ENCODE results near the gene MBD3.
"Not testable (repeated sequence)": the region's sequence is repeated elsewhere in the genome, so short reads cannot be mapped to it uniquely, and the experiment has no call there.

The MBD3 gene

DNA sequence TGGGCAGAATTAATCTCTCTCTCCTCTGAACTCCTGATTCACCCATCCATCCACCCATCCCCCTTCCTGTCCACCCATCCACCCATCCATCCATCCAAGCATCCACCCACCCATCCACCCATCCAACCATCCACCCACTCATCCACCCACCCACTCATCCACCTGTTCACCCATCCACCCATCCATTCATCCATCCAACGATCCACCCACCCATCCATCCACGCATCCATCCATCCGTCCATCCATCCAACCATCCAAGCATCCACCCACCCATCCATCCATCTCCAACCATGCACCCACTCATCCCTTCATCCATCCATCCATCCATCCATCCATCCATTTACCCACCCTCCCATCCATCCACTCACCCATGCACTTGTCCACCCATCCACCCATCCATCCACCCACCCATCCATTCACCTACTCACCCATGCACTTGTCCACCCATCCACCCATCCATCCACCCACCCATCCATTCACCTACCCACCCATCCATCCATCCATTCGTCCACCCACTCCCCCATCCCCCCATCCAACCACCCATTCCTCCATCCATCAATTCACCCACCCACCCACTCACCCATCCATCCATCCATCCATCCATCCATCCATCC lies 43.2 kb downstream of the MBD3 start:
- in situ Hi-C loops (cut with HindIII; ENCODE audit: low sequenced_read_pairs), result no loop called here

DNA sequence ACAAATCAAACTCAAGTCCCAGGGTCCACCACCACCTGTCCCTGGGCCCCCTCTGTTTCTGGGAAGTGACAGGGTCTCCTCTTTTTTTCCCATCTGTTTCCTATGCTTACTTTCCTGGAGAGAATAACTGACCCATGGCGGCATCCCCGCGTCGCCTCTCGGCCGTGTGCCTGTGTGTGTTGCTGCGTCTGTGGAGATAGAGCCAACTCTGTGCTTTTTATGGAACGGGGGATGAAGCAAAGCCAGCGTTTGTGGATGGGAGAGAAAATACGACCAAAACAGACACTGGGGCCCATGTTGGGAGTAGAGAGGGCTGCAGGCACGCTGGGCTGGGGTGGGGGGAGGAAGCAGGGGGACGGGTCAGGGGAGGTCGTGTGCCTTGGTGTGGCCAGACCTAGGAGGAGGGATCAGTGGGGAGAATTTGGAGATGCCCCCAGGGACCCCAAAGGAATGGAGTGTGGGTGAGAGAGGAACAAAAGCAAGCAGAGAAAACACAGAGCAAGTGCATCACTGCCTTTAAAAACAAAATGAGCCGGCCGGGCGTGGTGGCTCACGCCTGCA lies 52.2 kb downstream of the MBD3 start:
- in situ Hi-C loops (cut with HindIII; ENCODE audit: low sequenced_read_pairs), result no loop called here

DNA sequence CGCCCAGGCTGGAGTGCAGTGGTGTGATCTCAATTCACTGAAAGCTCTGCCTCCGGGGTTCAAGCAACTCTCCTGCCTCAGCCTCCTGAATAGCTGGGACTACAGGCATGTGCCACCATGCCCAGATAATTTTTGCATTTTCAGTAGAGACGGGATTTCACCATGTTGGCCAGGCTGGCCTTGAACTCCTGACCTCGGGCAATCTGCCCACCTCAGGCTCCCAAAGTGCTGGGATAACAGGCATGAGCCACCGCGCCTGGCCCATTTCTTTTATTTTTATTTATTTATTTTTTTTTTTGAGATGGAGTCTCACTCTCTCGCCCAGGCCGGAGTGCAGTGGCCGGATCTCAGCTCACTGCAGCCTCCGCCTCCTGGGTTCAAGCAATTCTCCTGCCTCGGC lies 52.9 kb downstream of the MBD3 start:
- in situ Hi-C loops (cut with HindIII; ENCODE audit: low sequenced_read_pairs), result not testable (repeated sequence)

DNA sequence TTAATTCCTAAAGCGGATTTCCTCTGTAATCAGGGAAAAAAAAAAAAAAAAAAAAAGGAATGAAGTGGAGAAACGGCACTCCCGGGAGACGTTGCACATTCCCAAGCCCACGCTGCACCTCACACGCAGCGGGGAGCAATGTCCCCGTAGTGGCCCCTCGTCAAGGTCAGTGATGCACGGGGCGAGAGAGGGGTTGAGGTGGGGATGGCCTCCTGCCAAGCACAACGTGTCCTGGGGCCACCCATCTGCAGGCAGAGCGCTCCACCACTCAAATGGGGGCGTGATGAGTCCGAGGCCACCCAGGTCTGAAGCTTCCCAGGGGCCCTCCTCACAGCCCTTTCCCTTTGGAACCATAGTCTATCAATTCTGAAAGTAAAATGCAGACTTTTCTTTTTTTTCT lies 53.7 kb downstream of the MBD3 start:
- in situ Hi-C loops (cut with HindIII; ENCODE audit: low sequenced_read_pairs), result no loop called here

DNA sequence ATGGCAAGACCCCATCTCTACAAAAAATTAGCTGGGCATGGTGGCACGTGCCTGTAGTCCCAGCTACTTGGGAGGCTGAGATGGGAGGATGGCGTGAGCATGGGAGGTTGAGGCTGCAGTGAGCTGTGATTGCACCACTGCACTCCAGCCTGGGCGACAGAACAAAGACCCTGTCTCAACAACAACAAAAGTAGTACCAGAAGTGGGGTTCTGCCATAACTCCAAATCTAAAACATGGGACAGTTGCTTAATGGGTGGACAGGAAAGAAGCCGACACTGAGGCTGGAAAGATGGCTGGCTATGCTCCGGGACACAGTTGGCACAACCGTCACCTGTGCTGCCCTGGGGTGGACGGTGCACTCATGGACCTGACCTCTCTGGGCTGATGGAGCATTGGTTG lies 57.0 kb downstream of the MBD3 start:
- in situ Hi-C loops (cut with HindIII; ENCODE audit: low sequenced_read_pairs), result not testable (repeated sequence)

DNA sequence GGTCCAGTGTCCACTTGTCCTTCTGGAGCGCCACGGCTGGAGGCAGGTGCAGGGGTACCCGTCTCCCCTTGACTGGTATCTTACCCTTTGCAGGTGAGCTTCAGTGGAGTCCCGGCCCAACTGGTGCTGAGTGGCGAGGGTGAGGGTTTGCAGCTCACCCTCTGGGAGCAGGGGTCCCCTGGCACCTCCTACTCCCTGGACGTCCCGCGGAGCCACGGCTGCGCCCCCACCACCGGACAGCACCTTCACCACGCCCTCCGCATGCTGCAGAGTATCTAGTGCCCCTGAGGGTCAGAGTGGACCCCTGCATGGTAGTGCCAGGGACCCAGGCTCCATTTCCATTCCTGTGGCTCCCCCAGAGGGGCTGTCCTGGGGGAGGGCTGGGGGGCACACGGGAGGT lies 57.7 kb downstream of the MBD3 start:
- in situ Hi-C loops (cut with HindIII; ENCODE audit: low sequenced_read_pairs), result no loop called here

DNA sequence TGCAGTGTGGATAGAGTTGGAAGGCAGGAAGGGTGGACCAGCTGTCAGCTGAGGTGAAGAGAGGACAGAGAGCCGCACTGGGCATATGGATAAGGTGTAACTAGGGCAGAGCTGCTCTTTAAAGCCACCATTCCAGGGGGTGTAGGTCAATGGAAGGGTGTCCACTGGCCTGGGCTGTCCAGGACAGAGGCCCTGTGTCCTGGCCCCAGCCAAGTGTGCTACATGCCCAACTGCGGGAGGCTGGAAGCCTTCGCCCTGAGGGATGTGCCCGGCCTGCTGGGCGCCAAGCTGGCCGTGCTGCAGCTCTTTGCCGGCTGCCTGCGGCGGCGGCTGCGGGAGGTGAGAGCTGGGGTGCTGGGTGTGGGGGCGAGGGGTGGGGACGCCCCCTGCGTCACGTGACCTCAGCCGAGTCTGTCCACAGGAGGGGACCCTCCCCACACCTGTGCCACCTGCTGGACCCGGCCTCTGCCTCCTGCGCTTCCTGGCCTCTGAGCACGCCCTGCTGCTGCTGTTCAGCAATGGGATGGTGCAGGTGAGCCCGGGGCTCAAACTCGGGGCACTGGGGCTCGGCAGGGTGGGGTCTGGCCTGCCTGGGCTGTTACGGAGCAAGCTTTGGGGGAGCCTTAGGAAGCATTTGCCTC lies 59.0 kb downstream of the MBD3 start:
- in situ Hi-C loops (cut with HindIII; ENCODE audit: low sequenced_read_pairs), result no loop called here

DNA sequence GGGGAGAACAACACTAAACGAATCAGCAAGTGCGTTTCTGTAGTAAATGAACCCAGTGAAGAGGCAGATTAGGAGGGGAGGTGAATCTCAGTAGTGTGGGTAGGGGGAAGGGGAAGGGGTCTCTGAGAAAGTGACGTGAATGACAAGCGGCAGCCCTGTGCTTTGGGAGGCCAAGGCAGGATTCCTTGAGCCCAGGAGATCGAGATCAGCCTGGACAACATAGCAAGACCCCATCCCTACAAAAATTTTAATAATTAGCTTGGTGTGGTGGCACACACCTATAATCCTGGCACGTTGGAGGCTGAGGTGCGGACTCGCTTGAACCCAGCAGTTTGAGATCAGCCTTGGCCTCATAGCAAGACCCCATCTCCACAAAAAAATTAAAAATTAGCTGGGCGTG lies 60.7 kb downstream of the MBD3 start:
- in situ Hi-C loops (cut with HindIII; ENCODE audit: low sequenced_read_pairs), result no loop called here

DNA sequence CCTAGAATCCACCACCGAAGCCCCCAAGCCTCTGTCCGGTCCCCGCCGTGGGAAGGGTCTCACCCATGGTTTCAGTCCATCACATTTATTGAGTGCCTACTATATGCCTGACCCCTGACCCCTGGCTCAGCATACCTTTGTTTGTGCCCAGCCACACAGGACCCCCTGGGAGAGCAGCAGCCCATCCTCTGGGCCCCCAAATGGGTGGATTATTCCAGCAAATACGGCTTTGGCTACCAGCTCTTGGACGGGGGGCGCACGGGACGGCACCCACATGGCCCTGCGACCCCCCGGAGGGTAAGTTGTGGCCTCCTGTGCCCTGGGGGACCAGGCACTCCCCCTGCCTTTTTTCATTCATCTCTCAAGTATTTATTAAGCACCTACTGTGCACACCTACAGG lies 61.1 kb downstream of the MBD3 start:
- in situ Hi-C loops (cut with HindIII; ENCODE audit: low sequenced_read_pairs), result no loop called here

DNA sequence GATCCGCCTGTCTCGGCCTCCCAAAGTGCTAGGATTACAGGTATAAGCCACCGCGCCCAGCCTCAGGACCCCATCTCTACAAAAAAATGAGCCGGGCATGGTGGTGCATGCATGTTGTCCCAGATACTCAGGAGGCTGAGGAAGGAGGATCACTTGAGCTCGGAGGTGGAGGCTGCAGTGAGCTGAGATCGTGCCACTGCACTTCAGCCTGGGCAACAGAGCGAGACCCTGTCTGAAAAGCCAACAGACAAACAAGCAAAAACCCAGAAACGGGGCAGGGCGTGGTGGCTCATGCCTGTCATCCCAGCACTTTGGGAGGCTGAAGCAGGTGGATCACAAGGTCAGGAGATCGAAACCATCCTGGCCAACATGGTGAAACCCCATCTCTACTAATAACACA lies 61.8 kb downstream of the MBD3 start:
- in situ Hi-C loops (cut with HindIII; ENCODE audit: low sequenced_read_pairs), result not testable (repeated sequence)

DNA sequence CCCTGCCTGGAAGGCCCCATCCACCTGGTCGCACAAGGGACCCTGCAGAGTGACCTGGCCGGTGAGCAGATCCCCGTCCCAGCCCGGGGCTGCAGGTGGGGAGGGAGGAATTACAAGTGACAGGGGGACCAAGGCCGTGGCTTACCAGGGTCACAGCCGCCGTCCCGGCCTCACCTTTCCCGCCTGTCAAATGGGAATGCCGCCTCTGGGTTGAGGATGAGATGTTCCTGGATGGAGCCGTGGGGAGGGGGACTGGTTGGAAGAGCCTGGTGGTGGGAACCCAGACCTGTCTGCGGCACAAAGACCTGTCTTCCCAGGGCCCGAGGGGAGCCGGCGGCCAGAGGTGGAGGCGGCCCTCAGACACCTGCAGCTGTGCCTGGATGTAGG lies 63.2 kb downstream of the MBD3 start:
- in situ Hi-C loops (cut with HindIII; ENCODE audit: low sequenced_read_pairs), result no loop called here

DNA sequence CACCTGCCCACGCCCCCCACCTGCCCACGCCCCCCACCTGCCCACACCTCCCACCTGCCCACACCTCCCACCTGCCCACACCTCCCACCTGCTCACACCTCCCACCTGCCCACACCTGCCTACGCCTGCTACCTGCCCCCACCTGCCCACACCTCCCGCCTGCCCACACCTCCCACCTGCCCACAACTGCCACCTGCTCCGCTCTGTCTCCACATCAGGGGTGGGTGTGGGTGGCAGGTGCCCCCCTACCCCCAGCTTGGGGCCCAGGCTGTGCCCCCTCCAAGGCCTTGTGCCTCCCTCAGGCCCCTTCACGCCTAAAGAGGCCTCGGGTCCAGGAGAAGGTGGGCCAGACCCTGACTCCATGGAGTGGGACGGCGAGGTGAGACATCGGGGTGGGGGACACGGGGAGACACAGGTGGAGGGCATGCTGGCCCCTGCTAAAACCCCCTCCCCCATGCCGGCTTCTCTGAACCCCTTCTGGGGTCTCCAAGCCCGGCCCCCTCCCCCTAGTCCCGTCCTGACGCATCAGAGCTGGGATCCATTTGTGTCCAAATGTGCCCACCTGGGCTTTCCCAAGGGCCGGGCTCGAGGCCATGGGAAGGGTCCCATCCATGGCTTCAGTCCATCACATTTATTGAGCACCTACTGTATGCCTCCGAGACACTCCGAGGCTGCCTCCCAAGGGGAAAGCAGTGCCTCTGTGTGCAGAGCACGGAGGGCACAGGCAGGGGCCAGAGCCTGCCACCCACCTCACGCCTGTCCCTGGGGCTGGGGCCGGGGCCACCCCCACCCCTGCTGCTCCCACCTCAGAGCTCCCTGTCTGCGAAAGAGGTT lies 63.9 kb downstream of the MBD3 start:
- in situ Hi-C loops (cut with HindIII; ENCODE audit: low sequenced_read_pairs), result no loop called here

DNA sequence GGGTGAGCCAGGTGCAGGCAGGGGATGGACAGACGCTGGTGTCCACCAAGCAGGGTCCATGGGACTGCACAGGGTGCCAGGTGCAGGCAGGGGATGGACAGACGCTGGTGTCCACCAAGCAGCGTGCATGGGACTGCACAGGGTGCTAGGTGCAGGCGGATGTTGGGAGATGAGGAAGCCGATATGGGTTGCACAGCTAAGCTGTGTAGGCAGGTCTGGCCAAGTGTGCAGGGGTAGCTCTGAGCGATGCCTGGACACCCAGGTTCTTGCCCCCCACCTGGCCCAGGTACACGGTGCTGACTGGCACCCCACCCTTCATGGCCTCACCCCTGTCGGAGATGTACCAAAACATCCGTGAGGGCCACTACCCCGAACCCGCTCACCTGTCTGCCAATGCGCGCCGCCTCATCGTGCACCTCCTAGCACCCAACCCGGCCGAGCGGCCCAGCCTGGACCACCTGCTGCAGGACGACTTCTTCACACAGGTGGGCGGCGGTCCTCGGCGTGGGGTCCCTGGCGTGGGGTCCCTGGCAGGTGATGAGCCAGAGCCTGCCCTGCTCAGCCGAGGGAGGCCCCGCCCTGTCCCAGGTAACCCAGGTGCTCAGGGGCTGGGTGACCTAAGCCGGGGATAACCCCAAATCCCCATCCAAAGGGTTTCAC lies 64.9 kb downstream of the MBD3 start:
- in situ Hi-C loops (cut with HindIII; ENCODE audit: low sequenced_read_pairs), result no loop called here

DNA sequence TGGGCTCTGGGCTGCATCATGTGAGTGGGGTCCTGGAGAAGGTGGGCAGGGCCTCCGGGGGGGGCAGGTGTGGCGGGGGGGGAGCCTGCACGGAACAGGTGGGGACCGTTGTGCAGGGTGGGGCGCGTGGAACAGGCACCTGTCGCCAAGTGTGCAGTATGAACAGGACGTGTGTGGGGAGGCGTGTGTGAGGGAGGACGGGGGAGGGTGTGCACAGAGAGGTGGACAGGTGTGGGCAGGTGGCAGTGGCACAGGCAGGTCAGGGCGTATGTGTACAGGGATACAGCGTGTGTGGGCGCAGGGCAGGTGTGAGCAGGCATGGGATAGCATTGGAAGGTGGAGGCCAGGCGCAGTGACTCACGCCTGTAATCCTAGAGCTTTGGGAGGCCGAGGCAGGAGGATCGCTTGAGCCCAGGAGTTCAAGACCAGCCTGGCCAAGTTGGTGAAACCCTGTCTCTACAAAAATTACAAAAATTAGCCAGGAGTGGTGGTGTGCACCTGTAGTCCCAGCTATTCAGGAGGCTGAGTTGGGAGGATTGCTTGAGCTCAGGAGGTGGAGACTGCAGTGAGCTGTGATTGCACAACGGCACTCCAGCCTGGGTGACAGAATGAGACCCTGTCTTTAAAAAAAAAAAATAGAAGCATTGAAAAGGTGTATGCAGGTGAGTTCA lies 65.6 kb downstream of the MBD3 start:
- in situ Hi-C loops (cut with HindIII; ENCODE audit: low sequenced_read_pairs), result no loop called here

DNA sequence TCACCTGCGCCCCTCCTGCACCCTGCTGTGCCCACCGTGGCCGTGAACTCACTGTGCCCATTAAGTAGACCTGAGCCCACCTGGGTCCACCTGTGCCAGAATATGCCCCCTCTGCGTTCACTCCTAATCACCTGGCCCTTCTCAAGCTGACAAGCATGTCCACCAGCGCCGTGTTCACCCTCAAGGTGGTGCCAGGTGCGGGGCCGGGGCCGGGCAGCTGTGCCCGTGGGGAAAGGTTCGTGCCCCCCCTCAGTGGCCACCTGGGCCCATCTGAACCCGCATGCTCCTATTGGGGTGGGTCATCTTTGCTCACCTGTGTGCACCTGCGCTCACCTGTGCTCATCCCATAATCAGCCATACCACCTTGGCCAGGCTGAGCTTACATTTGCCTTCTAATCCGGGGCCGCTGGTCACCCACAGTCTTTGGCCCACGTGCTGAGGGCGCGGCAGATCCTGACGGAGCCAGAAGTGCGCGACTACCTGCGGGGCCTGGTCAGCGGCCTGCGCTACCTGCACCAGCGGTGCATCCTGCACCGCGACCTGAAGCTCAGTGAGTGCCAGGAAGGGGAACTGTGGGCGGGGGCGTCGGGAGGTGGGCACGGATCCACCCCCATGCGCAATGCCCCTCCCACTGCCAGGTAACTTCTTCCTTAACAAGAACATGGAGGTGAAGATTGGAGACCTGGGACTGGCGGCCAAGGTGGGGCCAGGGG lies 66.4 kb downstream of the MBD3 start:
- in situ Hi-C loops (cut with HindIII; ENCODE audit: low sequenced_read_pairs), result no loop called here

DNA sequence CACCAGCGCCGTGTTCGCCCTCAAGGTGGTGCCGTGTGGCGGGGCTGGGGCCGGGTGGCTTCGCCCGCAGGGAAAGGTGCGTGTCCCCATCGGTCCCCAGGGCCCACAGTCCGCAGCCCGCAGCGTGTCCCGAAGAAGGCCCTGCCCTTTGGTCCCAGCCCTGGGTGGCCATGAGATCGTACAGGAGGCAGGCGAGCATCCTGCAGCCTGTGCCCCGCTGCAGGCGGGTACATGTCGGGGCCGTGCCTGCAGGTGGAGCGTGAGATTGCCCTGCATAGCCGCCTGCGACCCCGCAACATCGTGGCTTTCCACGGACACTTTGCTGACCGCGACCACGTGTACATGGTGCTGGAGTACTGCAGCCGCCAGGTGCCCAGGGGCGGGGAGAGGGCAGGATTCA lies 67.3 kb downstream of the MBD3 start:
- in situ Hi-C loops (cut with HindIII; ENCODE audit: low sequenced_read_pairs), result no loop called here

DNA sequence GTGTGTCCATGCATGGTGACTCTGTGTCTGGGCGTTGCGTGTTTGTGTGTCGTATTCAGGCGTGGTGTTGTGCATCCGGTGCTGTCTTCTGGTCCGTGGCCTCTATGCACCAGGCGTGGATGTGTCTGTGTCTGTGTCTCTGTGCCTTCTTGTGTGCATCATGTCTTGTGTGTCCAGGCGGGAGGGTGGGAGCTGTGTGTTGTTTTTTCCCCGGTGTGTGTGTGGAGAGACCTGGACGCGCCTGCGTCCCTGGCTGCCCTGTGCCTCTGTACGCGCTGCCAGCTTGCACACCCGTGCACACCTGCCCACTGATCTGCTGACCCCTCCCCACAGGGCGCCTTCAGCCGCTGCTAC lies 67.7 kb downstream of the MBD3 start:
- in situ Hi-C loops (cut with HindIII; ENCODE audit: low sequenced_read_pairs), result no loop called here

DNA sequence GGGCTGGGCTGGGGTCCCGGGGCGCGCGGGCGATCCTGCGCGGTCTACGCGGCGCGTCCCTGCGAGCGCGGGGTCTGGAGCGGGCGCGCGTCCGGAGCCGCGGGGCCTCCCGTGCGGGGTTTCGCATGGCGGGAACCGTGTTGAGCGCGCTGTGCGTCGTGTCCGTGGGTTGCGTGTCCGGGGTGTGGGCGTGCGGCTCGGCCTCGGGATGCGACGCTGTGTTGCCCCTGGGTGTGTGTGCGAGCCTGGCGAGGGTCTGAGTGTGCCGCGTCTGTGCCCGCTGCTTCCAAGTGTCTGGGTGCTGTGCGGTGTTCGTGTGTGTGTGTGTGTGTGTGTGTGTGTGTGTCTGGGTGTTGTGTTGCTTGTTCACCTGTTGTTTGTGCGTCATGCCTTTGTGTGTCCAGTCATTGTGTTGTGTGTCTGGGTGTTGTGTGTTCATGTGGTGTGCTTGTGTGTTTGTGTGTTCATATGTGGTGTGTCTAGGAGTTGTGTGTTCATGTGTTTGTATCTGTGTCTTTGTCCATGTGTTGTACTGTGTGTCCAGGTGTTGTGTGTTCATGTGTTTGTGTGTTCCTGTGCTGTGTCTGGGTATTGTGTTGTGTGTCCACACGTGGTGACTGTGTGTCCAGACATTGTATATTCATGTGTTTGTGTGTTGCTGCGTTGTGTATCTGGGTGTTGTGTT lies 68.2 kb downstream of the MBD3 start:
- in situ Hi-C loops (cut with HindIII; ENCODE audit: low sequenced_read_pairs), result no loop called here
